GM18517 (cell line): ENCODE data around the gene PRDM16.

ENCODE experiments used
- ATAC-seq: cut with Tn5 transposase; IDR thresholded peaks from one replicate; pipeline ENCODE4 v1.9.1; 2021; ENCODE audit warnings: mild to moderate bottlenecking, moderate library complexity; ENCODE audit not compliant: unreplicated experiment

PRDM16 gene

GRCh38 chr1:3379934-3380333 lies 310.9 kb downstream of the PRDM16 start:
- ATAC-seq, result no peak

DNA sequence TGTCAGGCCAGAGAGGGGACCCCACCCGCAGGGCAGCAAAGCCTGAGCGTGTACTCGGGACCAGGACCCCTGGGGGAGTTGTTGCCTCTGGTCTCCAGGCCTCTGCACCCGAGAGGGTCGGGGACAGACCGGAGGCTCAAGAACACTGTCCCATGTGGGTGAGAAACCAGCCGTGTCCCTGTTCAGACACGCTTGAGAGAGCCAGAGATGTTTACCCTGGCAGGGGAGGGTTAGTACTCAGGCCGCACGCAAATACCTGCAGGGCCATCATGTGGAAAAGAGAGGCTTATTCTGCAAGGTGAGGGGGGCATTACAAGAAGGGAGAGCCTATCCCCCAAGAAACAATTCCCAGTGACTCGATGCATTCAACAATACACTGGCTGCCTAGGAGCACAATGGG lies 311.5 kb downstream of the PRDM16 start:
- ATAC-seq, result no peak

- ATAC-seq, result no peak
These were observed 312.9 kb downstream of the PRDM16 start for GRCh38 chr1:3381901-3382300.

DNA sequence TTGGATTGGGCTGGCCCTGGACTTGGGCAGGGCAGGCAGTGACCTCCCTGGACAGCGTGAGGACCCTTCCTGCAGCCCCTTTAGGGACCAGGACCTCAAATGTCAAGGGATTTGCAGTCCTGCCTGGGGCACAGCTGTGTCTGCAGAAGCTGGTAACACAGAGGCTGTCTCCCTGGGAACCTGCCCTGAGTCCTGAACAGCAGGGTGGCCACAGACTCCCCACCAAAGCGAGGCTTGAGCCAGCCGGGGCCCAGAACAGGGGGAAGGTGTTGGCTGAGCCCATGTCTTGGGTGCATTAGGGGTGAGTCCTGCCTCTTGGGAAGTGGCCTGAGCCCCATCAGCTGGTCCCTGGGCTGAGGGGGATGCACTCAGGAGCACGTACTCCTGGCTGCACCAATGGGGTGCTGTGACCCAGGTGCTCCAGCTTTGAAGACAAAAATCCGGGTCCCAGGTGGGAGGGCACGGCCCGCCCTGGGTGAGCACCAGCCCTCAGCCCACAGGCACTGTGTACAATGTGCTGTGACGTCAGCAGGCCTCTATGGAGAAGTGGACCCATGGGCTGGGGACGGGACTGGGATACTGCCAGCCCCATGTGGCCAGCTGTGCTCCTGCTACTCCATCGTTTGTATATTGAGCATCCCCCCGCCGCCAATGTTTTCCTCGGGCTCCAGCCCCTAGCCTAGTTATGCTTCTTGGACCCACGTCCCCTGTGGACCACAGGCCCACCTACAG lies 313.5 kb downstream of the PRDM16 start:
- ATAC-seq, result no peak

- ATAC-seq, result no peak
These were observed 314.7 kb downstream of the PRDM16 start for GRCh38 chr1:3383679-3384078.

DNA sequence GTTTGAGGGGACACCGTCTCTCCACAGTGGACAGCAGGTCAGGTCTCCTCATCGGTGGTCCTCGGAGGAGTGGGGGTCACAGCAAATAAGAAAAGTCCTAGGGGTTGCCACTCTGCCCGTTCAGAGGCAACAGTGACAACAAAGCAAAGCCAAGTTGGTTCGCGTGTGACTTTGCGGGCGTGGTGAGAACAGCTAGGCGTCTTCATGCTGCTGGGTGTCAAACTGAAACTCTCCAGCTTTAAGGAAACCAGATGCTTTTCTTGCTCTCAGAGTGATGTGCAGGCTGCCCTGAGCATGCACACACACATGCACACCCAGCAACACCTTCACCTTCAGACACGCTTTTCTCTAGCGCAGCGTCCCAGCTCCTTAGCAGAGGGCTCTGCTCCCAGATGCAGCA lies 315.4 kb downstream of the PRDM16 start:
- no peak for ATAC-seq

- ATAC-seq, result no peak
These were observed 317.4 kb downstream of the PRDM16 start for GRCh38 chr1:3386205-3387002.

DNA sequence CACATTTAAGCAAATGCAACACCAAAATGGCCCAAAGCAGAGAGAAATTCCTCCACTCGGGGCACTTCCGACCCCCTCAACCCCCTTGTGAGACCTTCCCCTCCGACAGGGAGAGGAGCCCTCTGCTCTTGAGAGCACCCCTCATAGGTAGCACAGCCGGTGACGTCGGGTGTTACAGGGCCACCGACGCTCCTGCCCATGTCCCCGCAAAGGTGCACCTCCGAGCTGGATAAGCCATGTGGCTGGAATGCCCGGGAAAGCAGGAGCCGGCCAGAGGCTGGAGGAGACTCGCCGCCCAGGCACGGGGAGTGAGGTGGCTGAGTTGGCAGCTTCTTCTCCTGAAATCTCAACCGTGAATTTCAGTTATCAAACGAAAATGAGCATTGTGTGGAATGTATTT lies 318.4 kb downstream of the PRDM16 start:
- no peak for ATAC-seq

- ATAC-seq, result no peak
These were observed 320.3 kb downstream of the PRDM16 start for GRCh38 chr1:3389093-3389833.

GRCh38 chr1:3390291-3390690 lies 321.3 kb downstream of the PRDM16 start:
- no peak for ATAC-seq

GRCh38 chr1:3391711-3392110 lies 322.7 kb downstream of the PRDM16 start:
- ATAC-seq, result no peak

DNA sequence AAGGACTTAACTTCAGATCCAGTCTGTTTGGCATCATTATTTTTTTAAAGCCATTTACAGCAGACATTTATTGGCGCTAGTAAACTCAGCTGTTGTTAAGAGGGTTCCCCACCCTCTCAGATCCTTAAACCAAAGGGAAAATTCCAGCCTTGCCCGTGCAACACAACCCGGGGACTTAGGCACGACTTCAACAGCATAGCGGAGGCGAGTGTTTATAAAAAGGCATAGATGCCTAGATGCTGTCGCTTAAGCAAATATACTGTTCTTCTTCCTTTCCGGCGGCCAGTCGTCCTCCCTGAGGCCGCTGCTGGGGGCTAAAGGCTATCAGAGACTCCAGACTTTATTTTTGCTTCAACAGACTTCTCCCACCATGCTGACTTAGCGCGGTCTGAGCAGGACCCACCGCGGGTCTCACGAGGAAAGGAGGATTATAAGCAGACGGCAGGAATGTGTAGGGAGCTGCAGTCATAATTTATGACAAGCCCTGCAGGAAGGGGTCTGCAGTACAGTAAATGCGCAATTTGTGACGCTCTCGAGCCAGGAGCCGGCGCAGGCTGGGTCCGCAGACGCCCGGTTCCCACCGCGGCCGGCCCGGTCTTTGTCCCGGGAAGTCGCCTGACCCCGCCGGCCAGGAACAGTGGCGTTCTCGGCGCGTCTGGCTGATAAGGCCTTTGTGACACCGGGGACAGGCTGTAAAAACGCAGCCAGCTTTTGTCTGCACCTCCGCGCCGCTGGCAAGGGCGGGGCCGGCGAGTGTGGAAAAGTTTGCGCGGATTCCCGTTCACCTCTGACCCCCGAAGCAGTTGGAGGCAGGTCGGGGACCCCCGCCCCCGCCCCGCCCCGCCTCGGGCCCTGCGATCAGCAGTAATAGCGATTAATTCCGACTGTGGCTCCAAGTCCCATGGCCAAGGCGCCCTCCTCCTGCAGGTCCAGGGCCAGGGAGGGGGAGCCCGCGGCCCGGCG lies 324.3 kb downstream of the PRDM16 start:
- ATAC-seq, result no peak

DNA sequence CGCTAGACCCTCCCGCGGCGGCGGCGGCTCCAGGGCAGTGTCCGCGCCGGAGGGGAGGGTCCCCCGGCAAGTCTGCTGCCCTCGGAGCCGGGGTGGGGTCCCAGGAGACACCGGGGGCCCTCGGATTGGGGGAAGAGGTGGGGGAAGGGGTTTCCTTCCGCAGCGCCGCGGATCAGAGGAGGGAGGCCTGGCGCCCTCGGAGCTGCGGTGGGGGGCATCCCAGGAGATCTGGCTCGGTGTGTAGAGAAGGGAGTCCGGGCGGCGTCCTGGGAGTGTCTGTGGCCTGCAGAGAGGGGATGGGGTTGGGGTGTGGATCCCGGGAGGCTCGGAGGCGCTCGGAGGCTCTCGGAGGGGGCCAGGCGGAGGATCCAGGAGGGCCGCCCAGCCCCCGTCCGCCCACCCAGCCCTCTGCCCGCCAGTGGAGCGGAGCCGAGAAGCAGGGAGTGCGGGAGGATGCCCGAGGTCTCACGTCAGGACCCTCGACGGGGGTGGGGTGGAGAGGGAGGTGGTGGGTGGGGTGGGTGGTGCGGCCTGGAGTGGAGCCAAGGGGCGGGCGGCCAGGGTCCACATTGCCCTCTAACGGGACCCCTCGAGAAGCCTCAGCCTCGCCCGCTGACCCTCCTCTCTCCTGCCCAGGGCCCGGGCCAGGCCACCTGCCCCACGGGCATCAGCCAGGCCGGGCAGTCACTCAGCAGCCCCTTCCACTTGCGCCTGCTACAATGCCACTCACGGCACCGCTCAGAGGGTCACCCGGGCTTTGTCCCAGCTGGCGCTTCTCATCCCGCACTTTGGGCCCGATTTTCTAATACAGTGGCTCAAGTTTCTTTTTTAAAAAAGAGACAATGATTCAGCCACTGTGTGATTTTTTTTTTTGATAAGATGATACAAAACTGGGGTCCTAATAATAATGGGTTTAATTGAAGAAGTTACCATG lies 325.3 kb downstream of the PRDM16 start:
- ATAC-seq, result no peak

DNA sequence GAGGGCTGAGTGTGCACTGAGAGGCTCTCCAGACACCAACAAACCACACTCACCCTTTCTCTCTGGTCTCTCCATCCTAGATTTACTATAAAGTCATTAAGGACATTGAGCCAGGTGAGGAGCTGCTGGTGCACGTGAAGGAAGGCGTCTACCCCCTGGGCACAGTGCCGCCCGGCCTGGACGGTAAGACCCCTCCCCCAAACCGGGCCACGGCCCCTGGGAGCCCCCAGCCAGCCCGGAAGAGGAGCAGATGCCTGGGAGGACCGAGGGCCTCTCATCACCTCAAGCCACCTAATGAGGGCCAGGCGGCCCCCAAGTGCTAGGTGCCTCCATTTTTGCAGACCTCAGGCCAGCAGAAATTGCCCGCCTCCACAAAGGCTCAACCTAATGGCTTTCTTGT lies 327.4 kb downstream of the PRDM16 start:
- ATAC-seq, result no peak

DNA sequence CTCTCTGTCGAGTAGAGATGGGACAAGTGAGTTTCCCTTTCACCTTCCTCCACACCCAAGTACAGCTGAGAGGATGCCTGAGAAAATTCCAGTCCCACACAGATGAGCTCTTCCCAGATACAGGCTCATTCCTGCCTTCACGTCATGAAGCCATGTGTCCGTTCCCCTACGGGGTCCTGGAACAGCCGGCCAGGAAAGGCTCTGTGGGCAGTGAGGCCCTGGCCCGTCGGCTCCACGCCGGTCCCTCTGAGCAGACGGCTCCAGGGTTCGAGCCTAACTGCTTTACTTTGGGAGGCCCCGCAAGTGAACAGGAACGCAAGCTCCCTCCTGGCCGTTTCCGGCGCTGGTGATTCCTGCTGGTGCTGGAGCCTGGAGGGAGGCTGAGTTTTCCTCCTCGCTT lies 328.3 kb downstream of the PRDM16 start:
- ATAC-seq, result no peak

GRCh38 chr1:3398396-3399140 lies 329.6 kb downstream of the PRDM16 start:
- no peak for ATAC-seq

DNA sequence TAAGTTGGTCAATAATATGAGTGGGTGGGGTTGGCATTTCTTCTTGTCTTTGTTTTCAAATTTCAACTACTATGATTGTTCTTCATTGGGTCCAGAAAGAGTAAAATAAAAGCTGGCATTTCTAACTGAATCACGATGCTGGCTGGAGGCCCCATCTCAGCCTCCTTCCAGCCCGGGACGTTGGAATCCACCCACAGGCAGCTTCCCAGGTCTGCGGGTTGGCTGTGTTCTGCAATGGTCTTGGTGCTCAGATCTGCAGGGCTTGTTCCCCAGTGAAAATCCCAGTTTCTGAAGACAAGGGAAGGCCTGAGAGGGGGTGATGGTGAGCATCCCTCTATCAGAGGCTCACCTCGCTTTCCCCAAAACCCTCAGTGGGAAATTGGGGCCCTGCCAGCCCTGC lies 330.7 kb downstream of the PRDM16 start:
- no peak for ATAC-seq

DNA sequence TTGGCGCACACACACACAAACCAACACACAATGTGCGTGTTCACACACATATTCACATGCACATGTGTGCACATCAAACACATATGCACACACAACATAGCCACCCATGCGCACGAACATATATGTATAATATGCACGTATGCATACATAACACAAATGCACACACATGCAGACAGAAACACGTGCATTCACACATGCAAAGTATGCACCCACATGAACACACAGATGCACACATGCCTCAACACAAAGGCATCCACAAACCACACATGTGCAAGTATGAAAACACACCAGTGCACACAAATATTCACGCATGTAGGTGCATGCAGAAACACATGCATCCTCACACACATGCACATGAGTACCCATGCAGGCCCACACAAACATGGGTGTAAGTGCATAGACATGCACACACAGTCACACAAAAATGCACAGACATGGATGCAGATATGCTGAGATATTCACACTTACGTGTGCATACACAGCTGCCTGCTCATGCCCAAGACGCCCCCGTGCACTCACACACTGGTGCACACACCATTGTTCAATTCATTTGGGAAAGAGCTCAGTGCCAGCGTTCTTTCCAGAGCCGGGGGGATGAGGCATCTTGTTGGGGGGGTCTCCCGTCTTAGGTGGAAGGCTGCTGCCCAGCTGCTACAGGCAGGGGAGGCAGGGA lies 332.7 kb downstream of the PRDM16 start:
- no peak for ATAC-seq
